ENCODE data around the gene EPHA2.
"Not testable (repeated sequence)": the region's sequence is repeated elsewhere in the genome, so short reads cannot be mapped to it uniquely, and the experiment has no call there.

EPHA2 gene

GRCh38 chr1:16117369-16117768, 38.5 kb downstream of the EPHA2 start:
- no peak for DNase-seq

GRCh38 chr1:16116625-16117024, 39.2 kb downstream of the EPHA2 start:
- no peak for DNase-seq

- DNase-seq: no peak
Observed at GRCh38 chr1:16116002-16116401, 39.9 kb downstream of the EPHA2 start.

GRCh38 chr1:16115468-16115983, 40.3 kb downstream of the EPHA2 start:
- no peak for DNase-seq

GRCh38 chr1:16114527-16115467, 41.1 kb downstream of the EPHA2 start:
- DNase-seq: no peak

GRCh38 chr1:16112596-16113555, 43.0 kb downstream of the EPHA2 start:
- DNase-seq: no peak

- no peak for DNase-seq
Observed at GRCh38 chr1:16111771-16112595, 43.9 kb downstream of the EPHA2 start.

GRCh38 chr1:16110884-16111283, 45.0 kb downstream of the EPHA2 start:
- DNase-seq: no peak

- DNase-seq: no peak
Observed at GRCh38 chr1:16110456-16110855, 45.4 kb downstream of the EPHA2 start.

GRCh38 chr1:16109571-16109970, 46.3 kb downstream of the EPHA2 start:
- no peak for DNase-seq

- not testable (repeated sequence) for DNase-seq
Observed at GRCh38 chr1:16107039-16107438, 48.8 kb downstream of the EPHA2 start.

- DNase-seq: no peak
Observed at GRCh38 chr1:16101623-16102022, 54.2 kb downstream of the EPHA2 start.

GRCh38 chr1:16099412-16099811, 56.5 kb downstream of the EPHA2 start:
- DNase-seq: no peak

- DNase-seq: no peak
Observed at GRCh38 chr1:16095447-16095846, 60.4 kb downstream of the EPHA2 start.

GRCh38 chr1:16094453-16095158, 61.3 kb downstream of the EPHA2 start:
- no peak for DNase-seq

- DNase-seq: no peak
Observed at GRCh38 chr1:16093611-16094010, 62.3 kb downstream of the EPHA2 start.

GRCh38 chr1:16092923-16093511, 62.9 kb downstream of the EPHA2 start:
- no peak for DNase-seq

GRCh38 chr1:16092097-16092922, 63.6 kb downstream of the EPHA2 start:
- DNase-seq: no peak

GRCh38 chr1:16091296-16091695, 64.6 kb downstream of the EPHA2 start:
- DNase-seq: no peak

- no peak for DNase-seq
Observed at GRCh38 chr1:16090076-16090826, 65.6 kb downstream of the EPHA2 start.
